ENCODE measurements around the gene GDE1. TPM values are rescaled to one million over a fixed set of nuclear protein-coding genes. Genes with fewer than 3 reads are reported as not detected.

The GDE1 gene
- total RNA-seq, 1 donor from 2014 or later = 43.6 TPM

DNA sequence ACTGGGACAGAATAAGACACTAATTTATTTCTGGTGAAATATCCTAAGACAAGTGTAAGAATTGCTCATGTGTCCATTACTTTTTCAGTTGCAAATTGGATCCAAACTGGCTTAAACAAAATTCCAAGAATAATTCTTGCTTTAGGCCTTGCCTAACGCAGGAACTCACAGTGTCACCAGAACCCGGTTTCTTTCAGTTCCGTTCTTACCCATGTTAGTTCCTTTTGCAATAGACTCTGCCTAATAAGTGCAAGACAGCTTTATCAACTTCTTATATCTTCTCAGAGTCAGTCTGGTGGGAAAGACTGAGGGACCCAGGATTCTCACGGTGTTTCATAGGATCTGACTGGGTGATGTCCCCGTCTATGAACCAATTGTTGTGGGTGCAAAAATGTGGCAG lies 24.7 kb downstream of the GDE1 start:
- DNase-seq (ENCODE audit: low spot score in 2 of 2) (no peak), FAIRE-seq (no peak)

DNA sequence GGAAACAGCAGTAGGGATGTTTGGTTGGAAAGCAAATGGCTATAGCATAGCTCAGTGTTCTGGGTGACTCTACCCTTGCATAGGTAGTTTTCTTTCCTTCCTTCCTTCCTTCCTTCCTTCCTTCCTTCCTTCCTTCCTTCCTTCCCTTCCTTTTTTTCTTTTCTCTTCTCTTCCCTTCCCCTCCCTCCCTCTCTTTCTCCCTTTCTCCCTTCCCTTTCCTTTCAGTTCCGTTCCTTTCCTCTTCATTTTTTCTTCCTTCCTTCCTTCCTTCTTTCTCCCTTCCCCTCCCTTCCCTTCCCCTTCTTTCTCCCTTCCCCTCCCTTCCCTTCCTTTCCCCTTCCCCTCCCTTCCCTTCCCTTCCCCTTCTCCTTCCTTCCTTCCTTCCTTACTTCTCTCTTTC lies 31.3 kb downstream of the GDE1 start:
- FAIRE-seq (no peak), DNase-seq (ENCODE audit: low spot score in 2 of 2) (no peak)

DNA sequence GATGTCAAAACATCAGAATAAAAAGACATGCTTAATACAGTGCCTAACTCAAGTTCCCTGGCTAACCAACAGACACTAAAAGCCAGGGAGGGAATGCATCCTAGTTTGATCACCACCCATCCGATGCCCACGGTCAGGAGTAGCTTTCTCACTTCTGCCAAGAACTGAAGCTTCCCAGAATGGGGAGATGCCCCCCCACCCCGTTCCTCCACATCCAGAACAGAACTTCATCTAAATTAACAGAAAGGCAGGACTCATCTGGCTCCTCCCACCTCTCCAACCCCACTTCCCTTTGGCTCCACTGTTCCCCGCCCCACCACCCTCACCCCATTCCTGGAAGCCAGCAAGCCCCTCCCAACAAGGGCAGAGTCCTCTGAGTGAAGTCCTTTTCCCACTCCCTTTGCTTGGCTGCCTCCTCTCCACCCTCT lies 33.7 kb downstream of the GDE1 start:
- FAIRE-seq = no peak

DNA sequence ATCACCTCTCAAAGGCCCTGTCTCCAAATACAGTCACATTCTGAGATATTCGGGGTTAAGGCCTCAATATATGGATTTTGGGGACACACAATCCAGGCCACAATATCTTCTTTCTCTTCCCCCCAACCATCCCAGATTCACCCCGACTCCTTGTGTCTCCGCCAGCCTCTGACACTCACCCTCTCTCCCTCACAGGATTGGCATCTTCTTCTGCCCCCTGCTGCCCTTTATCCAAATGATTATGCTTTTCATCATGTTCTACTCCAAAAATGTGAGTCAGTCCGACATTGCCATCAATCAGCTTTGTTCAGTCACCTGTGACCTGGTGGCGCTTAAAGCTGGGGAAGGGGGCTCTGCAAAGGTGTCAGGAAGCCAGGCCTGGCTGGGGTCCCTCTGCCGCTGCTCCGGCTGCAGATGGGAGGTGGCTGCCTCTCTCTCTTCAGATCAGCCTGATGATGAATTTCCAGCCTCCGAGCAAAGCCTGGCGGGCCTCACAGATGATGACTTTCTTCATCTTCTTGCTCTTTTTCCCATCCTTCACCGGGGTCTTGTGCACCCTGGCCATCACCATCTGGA lies 35.1 kb downstream of the GDE1 start:
- no peak for FAIRE-seq
- no peak for DNase-seq (ENCODE audit: low spot score in 2 of 2)

More for the DNA sequence above, 33.7 kb downstream of the GDE1 start:
- no peak for DNase-seq (ENCODE audit: low spot score in 2 of 2)

DNA sequence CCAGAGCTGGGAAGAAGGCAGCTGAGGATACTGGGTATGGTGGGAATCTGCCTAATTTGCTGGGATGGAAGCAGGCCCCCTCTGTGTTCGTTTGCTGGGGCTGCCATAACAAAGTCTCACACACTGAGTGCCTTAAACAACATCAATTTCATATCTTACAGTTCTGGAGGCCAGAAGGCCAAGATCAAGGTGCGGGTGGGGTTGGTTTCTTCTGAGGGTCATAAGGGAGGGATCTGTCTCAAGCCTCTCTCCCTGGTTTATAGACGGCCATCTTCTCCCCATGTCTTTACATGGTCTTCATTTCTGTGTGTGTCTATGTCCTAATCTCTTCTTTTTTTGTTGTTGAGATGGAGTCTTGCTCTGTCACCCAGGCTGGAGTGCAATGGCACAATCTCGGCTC lies 35.8 kb downstream of the GDE1 start:
- FAIRE-seq (no peak), DNase-seq (ENCODE audit: low spot score in 2 of 2) (no peak)

DNA sequence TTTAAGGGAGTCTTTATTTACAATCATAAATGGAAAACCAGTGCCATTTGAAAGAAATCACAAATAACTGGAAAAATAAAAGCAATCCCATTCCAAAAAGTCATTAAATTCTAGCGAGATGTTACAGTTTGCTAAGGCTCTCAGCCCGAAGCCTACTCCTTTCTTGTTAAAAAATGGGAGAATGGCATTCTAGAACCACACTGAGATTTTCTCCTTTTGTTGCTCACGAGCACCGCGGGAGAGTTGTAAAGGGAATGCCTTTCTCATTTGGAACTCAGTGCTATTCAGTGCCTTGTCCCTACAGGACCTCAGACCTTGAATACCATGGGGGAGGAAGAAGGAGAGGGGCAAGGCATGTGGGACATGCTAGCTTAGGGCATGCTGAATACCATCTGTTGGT lies 36.3 kb downstream of the GDE1 start:
- FAIRE-seq (no peak), DNase-seq (ENCODE audit: low spot score in 2 of 2) (no peak)

DNA sequence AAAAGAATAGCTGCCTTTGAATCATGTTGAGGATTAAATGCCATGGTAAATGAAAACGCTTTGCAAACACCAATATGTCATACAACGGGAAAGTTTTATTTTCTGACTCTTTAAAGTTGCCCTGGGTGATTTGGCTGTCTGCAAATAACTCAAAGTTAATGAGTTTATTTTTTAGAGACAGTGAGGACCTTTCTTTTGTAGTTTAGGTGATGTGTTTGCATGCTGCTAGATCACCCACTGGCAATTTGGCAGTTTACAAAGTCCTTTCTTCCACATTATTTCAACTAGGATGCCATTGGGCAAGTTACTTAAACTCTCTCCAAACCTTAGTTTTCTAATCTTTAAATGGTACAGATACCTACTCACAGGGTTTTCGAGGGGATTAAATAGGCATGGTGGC lies 37.8 kb downstream of the GDE1 start:
- FAIRE-seq (no peak), DNase-seq (ENCODE audit: low spot score in 2 of 2) (no peak)

DNA sequence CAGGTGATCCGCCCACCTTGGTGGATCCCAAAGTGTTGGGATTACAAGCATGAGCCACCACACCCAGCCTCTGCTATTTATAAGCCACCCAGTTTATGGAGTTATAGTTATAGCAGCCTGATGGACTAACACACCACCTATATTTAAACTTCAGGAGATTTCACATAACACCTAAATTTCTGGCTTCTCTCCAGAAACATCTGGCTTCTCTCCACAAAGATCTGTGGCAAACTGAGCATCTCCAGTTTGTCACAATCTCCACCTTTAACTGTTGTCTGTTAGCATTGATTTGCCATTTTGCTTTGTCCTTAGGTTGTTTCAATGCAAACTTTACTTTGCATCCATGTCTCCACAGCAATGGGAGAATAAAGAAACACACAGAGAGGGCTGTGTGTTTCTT lies 39.6 kb downstream of the GDE1 start:
- FAIRE-seq (no peak), DNase-seq (ENCODE audit: low spot score in 2 of 2) (no peak)

DNA sequence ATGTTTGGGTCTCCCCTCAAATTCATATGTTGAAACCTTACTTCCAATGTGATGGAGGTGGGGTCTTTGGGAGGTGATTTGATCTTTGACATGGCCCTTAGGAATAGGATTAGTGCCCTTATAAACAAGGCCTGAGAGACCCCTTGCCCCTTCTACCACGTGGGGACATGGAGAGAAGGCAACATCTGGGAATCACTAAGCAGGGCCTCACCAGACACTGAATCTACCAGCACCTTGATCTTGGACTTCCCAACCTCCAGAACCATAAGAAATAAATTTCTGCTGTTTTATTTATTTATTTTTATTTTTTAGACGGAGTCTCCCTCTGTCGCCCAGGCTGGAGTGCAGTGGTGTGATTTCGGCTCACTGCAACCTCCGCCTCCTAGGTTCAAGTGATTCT lies 40.1 kb downstream of the GDE1 start:
- DNase-seq (ENCODE audit: low spot score in 2 of 2) (no peak), FAIRE-seq (no peak)

DNA sequence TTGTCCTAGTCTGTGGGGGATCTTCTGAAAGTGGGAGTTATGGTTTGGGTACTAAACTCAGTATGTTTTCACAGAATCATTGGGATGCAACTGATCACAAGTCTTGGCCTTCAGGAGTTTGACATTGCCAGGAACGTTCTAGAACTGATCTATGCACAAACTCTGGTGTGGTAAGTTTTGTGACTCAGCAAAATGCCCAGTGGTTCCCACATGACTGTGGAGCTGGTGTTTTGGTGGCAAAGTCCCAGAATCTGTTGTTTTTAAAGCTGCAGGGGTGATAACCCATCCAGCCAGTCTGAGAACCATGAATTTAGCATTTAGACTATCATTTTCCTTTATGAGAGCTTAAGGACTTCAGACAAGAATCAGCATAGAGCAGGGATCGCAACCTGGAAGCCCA lies 40.6 kb downstream of the GDE1 start:
- FAIRE-seq = no peak

DNA sequence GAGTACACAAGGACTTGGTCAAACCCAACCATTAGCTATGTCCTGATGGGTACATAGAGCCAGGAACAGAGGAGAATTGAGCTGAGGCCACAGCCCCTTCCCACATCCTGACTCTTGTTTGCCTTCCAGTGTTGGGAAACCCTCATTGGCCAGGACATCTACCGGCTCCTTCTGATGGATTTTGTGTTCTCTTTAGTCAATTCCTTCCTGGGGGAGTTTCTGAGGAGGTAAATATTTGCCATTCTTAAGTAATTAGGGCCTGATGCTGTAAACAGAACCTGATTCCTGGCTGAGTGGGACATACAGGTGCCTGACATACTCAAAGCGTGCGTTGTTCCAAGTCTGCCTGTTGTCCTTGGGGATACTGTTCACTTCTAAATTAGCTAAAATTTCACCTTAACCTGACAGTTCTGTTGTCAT lies 42.6 kb downstream of the GDE1 start:
- no peak for FAIRE-seq
- no peak for DNase-seq (ENCODE audit: low spot score in 2 of 2)

More for the DNA sequence above, 40.6 kb downstream of the GDE1 start:
- DNase-seq (ENCODE audit: low spot score in 2 of 2) = no peak

DNA sequence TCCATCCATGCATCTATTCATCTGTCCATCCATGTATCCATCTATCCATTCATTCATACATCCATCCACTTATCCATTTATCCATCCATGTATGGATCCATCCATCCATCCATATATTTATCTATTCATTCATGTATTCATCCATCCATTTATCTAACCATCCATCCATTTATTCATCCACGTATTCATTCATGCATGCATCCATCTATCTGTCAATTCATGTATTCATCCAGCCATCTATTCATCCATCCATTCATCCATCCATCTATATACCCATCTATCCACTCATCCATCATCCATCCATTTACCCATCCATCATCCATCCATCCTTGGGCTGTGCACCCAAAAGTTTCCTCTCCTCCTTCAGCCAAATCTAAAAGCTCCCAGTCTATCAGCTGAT lies 43.4 kb downstream of the GDE1 start:
- DNase-seq (ENCODE audit: low spot score in 2 of 2) (no peak), FAIRE-seq (no peak)

DNA sequence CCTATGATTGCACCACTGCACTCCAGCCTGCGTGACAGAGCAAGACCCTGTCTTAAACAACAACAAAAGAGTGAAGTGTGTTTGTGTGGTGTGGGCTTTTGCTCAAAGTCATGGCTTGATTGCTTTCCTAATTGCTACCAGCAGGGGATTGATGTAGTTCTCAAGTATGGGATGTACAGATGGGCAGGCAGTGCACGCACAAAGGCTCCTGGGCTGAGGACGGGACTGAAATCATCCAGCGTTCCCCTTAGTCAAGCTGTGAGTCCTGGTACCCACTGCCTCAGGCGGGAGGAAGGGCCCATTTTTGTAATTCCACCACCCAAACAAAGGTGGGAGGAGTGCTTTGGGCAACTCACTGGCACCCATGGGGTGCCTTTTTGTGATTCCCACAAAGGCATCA lies 47.3 kb downstream of the GDE1 start:
- no peak for DNase-seq (ENCODE audit: low spot score in 2 of 2)
- no peak for FAIRE-seq

DNA sequence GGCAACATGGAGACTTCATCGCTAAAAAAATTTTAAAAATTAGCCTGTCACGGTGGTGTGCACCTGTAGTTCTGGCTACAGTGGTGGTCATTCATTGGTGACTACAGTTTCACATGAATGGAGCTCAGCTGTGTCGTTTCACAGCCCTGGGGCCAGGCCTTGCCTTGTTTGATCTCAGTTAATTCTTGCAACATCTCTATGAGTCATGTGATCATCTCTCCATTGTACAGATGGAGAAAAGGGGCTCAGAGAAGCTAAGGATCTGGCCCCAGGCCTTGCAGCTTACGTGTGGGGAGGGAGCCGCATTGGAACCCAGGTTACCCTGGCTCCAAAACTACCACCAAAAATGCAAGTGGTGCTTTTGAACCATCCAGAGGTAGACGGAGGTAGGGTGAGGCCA lies 49.4 kb downstream of the GDE1 start:
- no peak for FAIRE-seq

DNA sequence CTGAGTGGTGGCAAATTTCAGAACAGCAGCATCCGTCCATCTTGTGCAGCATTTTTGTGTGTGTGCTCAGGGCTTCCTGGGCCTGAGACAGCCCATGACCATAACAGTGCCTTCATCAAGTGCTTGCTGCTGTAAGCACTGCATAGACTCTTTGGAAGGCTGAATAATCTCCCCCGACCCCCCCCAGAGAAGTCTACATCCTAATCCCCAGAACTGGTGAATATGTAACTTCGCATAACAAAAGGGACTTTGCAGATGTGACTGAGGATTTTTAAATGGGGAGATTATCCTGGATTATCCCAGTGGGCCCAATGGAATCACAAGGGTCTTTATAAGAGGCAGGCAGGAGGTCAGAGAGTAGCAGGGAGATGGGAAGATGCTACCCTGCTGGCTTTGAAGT lies 53.6 kb downstream of the GDE1 start:
- DNase-seq (ENCODE audit: low spot score in 2 of 2) = no peak
- no peak for FAIRE-seq

More for the DNA sequence above, 49.4 kb downstream of the GDE1 start:
- no peak for DNase-seq (ENCODE audit: low spot score in 2 of 2)

DNA sequence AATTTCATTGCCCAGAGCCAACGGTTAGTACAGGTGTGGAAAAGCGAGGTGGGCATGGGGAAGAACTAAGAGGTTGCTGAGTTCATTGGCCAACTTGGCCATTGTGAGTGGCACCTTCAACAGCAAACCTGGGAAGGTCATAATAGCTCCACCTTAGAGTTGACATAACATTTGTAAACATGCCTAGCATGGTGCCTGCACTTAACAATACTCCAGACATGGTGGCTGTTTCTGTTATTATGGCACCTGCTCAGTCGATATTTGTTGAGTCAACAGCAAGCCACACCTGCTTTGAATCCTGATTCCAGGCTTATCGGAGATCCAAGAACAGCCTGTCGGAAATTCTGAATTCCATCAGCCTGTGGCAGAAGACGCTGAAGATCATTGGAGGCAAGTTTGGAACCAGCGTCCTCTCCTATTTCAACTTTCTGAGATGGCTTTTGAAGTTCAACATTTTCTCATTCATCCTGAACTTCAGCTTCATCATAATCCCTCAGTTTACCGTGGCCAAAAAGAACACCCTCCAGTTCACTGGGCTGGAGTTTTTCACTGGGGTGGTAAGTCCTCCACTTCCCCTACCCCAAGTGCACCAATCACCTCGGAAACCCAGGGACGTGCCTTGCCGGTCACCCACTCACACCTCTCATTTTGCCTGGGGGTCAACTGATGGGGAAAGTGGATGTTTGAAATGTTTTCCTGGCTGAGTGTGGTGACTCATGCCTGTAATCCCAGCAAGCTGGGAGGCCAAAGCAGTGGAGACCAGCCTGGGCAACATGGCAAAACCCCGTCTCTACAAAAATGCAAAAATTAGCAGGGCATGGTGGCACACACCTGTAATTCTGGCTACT lies 58.2 kb downstream of the GDE1 start:
- FAIRE-seq (no peak), DNase-seq (ENCODE audit: low spot score in 2 of 2) (no peak)

DNA sequence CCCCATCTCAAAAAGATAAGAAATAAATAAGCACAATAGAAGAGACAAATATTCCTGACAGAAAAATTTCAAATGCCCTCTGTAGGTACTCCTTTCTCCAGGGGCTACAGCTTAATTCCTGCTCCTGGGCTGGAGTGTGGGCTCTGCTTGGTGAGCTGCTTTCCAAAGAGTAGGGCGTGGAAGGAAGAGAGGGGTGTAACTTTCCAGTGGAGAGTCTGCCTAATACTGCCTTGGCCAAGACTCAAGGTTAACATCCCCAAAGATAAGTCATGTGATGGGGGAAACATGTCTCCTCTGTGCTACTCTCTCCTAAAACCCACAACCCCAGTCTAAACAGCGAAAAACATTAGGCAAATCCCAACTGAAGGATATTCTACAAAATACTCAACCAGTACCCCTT lies 61.5 kb downstream of the GDE1 start:
- FAIRE-seq (no peak), DNase-seq (ENCODE audit: low spot score in 2 of 2) (no peak)

DNA sequence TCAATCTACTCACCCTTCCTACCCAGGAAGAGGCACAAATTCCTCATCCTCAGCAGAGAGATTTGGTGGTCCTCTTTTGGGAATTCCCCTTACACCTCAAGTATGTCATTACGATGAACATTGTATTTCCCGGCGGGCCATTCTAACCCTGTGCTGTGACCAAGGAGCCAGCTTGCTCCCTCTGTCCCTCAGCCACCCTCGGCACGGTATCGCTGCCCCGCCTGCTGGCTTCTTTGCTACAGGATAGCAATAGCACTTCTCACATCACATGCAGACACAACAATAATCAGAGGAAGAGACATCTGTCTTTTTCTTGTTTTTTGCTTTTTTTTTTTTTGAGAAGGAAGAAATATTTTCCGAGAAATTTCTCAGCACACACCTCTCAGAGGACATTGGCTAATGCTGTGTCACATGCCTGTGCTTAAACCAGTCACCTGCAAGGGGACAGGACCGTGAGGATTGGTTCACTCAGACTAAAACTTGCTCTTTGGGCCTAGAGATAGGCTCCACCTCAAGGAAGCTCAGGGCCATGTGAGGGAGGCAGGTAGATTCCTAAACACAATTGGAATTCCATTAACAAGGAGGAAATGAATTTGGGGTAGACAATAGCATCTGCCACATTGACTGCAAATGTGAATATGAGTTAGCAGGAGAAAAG lies 63.0 kb downstream of the GDE1 start:
- no peak for DNase-seq (ENCODE audit: low spot score in 2 of 2)
- no peak for FAIRE-seq

All from frontal cortex (tissue), 4 donors.